IMR-90 (cell line): ENCODE data around the gene SHC2. TPM values are rescaled to one million over a fixed set of nuclear protein-coding genes. Genes with fewer than 3 reads are reported as not detected.

ENCODE experiments used
- ATAC-seq: fragments of 200-7000 bp; cut with Tn5 transposase; 2 replicates; pipeline ENCODE4 v1.9.1; 2020; ENCODE audit warnings: low read depth, mild to moderate bottlenecking, moderate library complexity
- BruUV-seq: library from RNA; stranded (reverse); fragments of 400-500 nt; replicated peaks from 2 replicates; lab custom pipeline; 2021; lab: Mats Ljungman, UMichigan
- CTCF ChIA-PET: fragments of 300-600 bp; formaldehyde crosslinking; extraction: SDS; loops from one replicate; lab custom pipeline; 2021; ENCODE audit warnings: antibody characterized with exemption; lab: Yijun Ruan, JAX
- POLR2A ChIA-PET: fragments of 300-600 bp; sonication (Branson Sonifier 250); formaldehyde crosslinking; loops from one replicate; lab custom pipeline; 2022; ENCODE audit warnings: antibody characterized with exemption; ENCODE audit not compliant: unreplicated experiment; lab: Charles Lee
- DNase-seq: peaks from one replicate; pipeline ENCODE4 v3.0.0; 2013
- H2AFZ ChIP-seq: replicated peaks from 2 replicates; pipeline ENCODE3; 2013; ENCODE audit warnings: low read length, mild to moderate bottlenecking; ENCODE audit not compliant: poor library complexity
- H2AK5ac ChIP-seq: 2 replicates; pipeline ENCODE4 v1.6.1; 2013; ENCODE audit warnings: low read depth, low read length, inconsistent platforms
- H2AK9ac ChIP-seq: replicated peaks from 2 replicates; pipeline ENCODE3; 2013; ENCODE audit warnings: mild to moderate bottlenecking, low read depth, low read length, moderate library complexity; ENCODE audit not compliant: poor library complexity
- H2BK120ac ChIP-seq: 2 replicates; pipeline ENCODE4 v1.6.1; 2013; ENCODE audit warnings: low read depth, low read length, inconsistent platforms
- H2BK15ac ChIP-seq: 3 replicates; pipeline ENCODE4 v1.6.1; 2013; ENCODE audit warnings: low read depth, low read length, inconsistent platforms
- H2BK20ac ChIP-seq: 2 replicates; pipeline ENCODE4 v1.6.1; 2013; ENCODE audit warnings: low read depth, mild to moderate bottlenecking, inconsistent platforms, low read length, moderate library complexity
- H2BK5ac ChIP-seq: 2 replicates; pipeline ENCODE4 v1.6.1; 2013; ENCODE audit warnings: mild to moderate bottlenecking, low read depth, low read length, inconsistent platforms; ENCODE audit not compliant: poor library complexity, severe bottlenecking
- H3K14ac ChIP-seq: replicated peaks from 2 replicates; pipeline ENCODE4 v1.6.1; 2013; ENCODE audit warnings: low read depth, low read length, inconsistent platforms
- H3K18ac ChIP-seq: 2 replicates; pipeline ENCODE4 v1.6.1; 2013; ENCODE audit warnings: low read depth, low read length, control low read depth
- H3K23ac ChIP-seq: 2 replicates; pipeline ENCODE4 v1.6.1; 2013; ENCODE audit warnings: low read depth, low read length, inconsistent platforms
- H3K27ac ChIP-seq: 2 replicates; pipeline ENCODE4 v1.5.1; 2013; ENCODE audit warnings: mild to moderate bottlenecking, control low read depth, low read length; ENCODE audit not compliant: insufficient read depth
- H3K27me3 ChIP-seq: 2 replicates; pipeline ENCODE4 v1.6.1; 2013; ENCODE audit warnings: low read length; ENCODE audit not compliant: control insufficient read depth, insufficient read depth
- H3K36me3 ChIP-seq: 2 replicates; pipeline ENCODE4 v1.6.1; 2013; ENCODE audit warnings: low read length, mixed read lengths; ENCODE audit not compliant: control insufficient read depth, insufficient read depth
- H3K4ac ChIP-seq: 2 replicates; pipeline ENCODE4 v1.6.1; 2013; ENCODE audit warnings: low read depth, low read length, inconsistent platforms
- H3K4me1 ChIP-seq: 2 replicates; pipeline ENCODE4 v1.6.1; 2013; ENCODE audit warnings: low read length, mixed read lengths; ENCODE audit not compliant: control insufficient read depth, insufficient read depth
- H3K4me2 ChIP-seq: 2 replicates; pipeline ENCODE4 v1.6.1; 2013; ENCODE audit warnings: low read depth, mild to moderate bottlenecking, control low read depth, low read length, moderate library complexity
- H3K4me3 ChIP-seq: 2 replicates; pipeline ENCODE4 v1.5.1; 2013; ENCODE audit warnings: low read depth, mild to moderate bottlenecking, control low read depth, low read length, moderate library complexity; ENCODE audit not compliant: insufficient read depth
- H3K56ac ChIP-seq: 2 replicates; pipeline ENCODE4 v1.6.1; 2013; ENCODE audit warnings: low read length, inconsistent platforms; ENCODE audit not compliant: insufficient read depth; ENCODE audit errors: extremely low read depth
- H3K79me1 ChIP-seq, 2 experiments: 2 replicates each; pipeline ENCODE4 v1.6.1; 2013; ENCODE audit warnings: low read length in 2 of 2, inconsistent platforms in 1 of 2, low read depth in 1 of 2
- H3K9ac ChIP-seq: 2 replicates; pipeline ENCODE4 v1.6.1; 2013; ENCODE audit warnings: low read depth, low read length, control low read depth
- H3K9me1 ChIP-seq: 2 replicates; pipeline ENCODE4 v1.6.1; 2013; ENCODE audit warnings: low read length, inconsistent platforms; ENCODE audit not compliant: insufficient read depth
- H3K9me3 ChIP-seq: 2 replicates; pipeline ENCODE4 v1.6.1; 2013; ENCODE audit warnings: low read length; ENCODE audit not compliant: control insufficient read depth, insufficient read depth
- H4K20me1 ChIP-seq: 2 replicates; pipeline ENCODE4 v1.6.1; 2013; ENCODE audit warnings: low read length, inconsistent platforms; ENCODE audit not compliant: insufficient read depth
- H4K5ac ChIP-seq: 2 replicates; pipeline ENCODE4 v1.6.1; 2013; ENCODE audit warnings: mild to moderate bottlenecking, low read depth, low read length, control low read depth
- H4K8ac ChIP-seq, 2 experiments: 2 replicates each; pipeline ENCODE4 v1.6.1; 2013; ENCODE audit warnings: low read depth in 2 of 2, low read length in 2 of 2, control low read depth in 1 of 2, inconsistent platforms in 1 of 2
- H4K91ac ChIP-seq: 2 replicates; pipeline ENCODE4 v1.6.1; 2013; ENCODE audit warnings: low read depth, low read length, inconsistent platforms; ENCODE audit not compliant: insufficient read depth
- BHLHE40 ChIP-seq: fragments of 150-350 bp; IDR thresholded peaks from 2 replicates; pipeline ENCODE4 v1.6.1; 2016; ENCODE audit warnings: mild to moderate bottlenecking, low read depth, low read length
- CEBPB ChIP-seq: IDR thresholded peaks from 2 replicates; pipeline ENCODE4 v1.6.1; 2012; ENCODE audit warnings: low read depth, low read length, improper control_type of control experiment
- CHD1 ChIP-seq: IDR thresholded peaks from 2 replicates; pipeline ENCODE4 v1.6.1; 2012; ENCODE audit warnings: low read depth, low read length, improper control_type of control experiment
- FOS ChIP-seq: fragments of 150-350 bp; IDR thresholded peaks from 2 replicates; pipeline ENCODE4 v1.6.1; 2016; ENCODE audit warnings: low read depth, low read length
- MAZ ChIP-seq: IDR thresholded peaks from 2 replicates; pipeline ENCODE4 v1.6.1; 2012; ENCODE audit warnings: low read depth, mild to moderate bottlenecking, low read length, improper control_type of control experiment, moderate library complexity, borderline replicate concordance
- MXI1 ChIP-seq: IDR thresholded peaks from 2 replicates; pipeline ENCODE4 v1.6.1; 2012; ENCODE audit warnings: low read depth, mild to moderate bottlenecking, low read length, moderate library complexity, borderline replicate concordance
- NFE2L2 ChIP-seq: fragments of 150-350 bp; IDR thresholded peaks from 2 replicates; pipeline ENCODE4 v1.6.1; 2016; ENCODE audit warnings: low read depth, mild to moderate bottlenecking, low read length
- POLR2A ChIP-seq: IDR thresholded peaks from 2 replicates; pipeline ENCODE4 v1.6.1; 2012; ENCODE audit warnings: mild to moderate bottlenecking, low read depth, low read length
- RAD21 ChIP-seq: IDR thresholded peaks from 2 replicates; pipeline ENCODE4 v1.6.1; 2012; ENCODE audit warnings: low read length, improper control_type of control experiment
- USF2 ChIP-seq: fragments of 150-350 bp; IDR thresholded peaks from 2 replicates; pipeline ENCODE4 v1.6.1; 2017; ENCODE audit warnings: mild to moderate bottlenecking, antibody characterized with exemption, low read length, low read depth
- WGBS, 2 experiments: methylation state at CpG; one replicate each; pipeline versions ENCODE4 v1.1.5 to v1.1.7; 2013; ENCODE audit warnings: missing lambda C conversion rate in 2 of 2; ENCODE audit not compliant: insufficient read length in 1 of 2; ENCODE audit errors: extremely low coverage in 2 of 2; 5-methylcytosine and 5-hydroxymethylcytosine counted together
- dilution Hi-C: fragments of 300-500 bp; cut with HindIII; formaldehyde crosslinking; loops from one replicate; pipeline ENCODE4 v1.14.3; 2018; ENCODE audit warnings: low sequenced_read_pairs; ENCODE audit not compliant: unreplicated experiment
- in situ Hi-C: fragments of 300-500 bp; cut with MboI; formaldehyde crosslinking; loops from 3 replicates; pipeline ENCODE4 v1.14.3; 2019; ENCODE audit warnings: low sequenced_read_pairs, inconsistent platforms, mixed read lengths
- intact Hi-C: fragments of 100-400 bp; cut with micrococcal nuclease; formaldehyde crosslinking; loops from 2 replicates; pipeline ENCODE4 v1.10.0; 2022
- polyA plus RNA-seq, 3 experiments: library from polyadenylated mRNA; depleted of rRNA; stranded (reverse); fragments of >200 nt; gene quantifications; 2 replicates each; pipeline ENCODE4 v1.2.3, GENCODE V29; 2012; ENCODE audit warnings: low replicate concordance in 1 of 3
- total RNA-seq: library from RNA; depleted of rRNA; stranded (reverse); fragments of >200 nt; gene quantifications from 2 replicates; pipeline ENCODE4 v1.2.3, GENCODE V29; 2012
- TF ChIP-seq, protein P1 (sequence below): fragments of 150-350 bp; IDR thresholded peaks from 2 replicates; pipeline ENCODE4 v1.6.1; 2016; ENCODE audit warnings: low read depth, mild to moderate bottlenecking, low read length, moderate library complexity, borderline replicate concordance

SHC2 gene
- total and polyA plus RNA-seq, 2 of the 4 experiments (the other 2 are of a cell fraction) = 0.68 TPM; not detected in 1

GRCh38 chr19:392375-392970 is 68.4 kb downstream of the SHC2 start:
- TF ChIP-seq CEBPB = peak; percentile 38; the same call in 1 of the 2 replicates
- TF ChIP-seq USF2 = peak; percentile 66; the same call in 1 of the 2 replicates
- TF ChIP-seq CHD1 = no peak
- no peak for TF ChIP-seq MXI1
- TF ChIP-seq FOS = no peak
- TF ChIP-seq NFE2L2 = no peak
- TF ChIP-seq, protein P1, sequence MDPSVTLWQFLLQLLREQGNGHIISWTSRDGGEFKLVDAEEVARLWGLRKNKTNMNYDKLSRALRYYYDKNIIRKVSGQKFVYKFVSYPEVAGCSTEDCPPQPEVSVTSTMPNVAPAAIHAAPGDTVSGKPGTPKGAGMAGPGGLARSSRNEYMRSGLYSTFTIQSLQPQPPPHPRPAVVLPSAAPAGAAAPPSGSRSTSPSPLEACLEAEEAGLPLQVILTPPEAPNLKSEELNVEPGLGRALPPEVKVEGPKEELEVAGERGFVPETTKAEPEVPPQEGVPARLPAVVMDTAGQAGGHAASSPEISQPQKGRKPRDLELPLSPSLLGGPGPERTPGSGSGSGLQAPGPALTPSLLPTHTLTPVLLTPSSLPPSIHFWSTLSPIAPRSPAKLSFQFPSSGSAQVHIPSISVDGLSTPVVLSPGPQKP = no peak
- TF ChIP-seq BHLHE40 = no peak
- no peak for TF ChIP-seq MAZ
- TF ChIP-seq POLR2A = no peak
- TF ChIP-seq RAD21 = no peak
- no peaks in the 10 kb centered on the region for H3K9me1 ChIP-seq
- H3K27me3 ChIP-seq = peaks cover 8% of the 10 kb centered on the region
- in situ Hi-C loops = no loop called here
- H2BK15ac ChIP-seq = no peak overlapping the region
- H2BK20ac ChIP-seq = no peak overlapping the region
- no peak overlapping the region for H3K27ac ChIP-seq
- no TSS peak for BruUV-seq
- peaks cover 7% of the 10 kb centered on the region; the same call in 1 of the 2 replicates for H3K9me3 ChIP-seq
- POLR2A ChIA-PET = no interaction called here
- H4K5ac ChIP-seq = no peak overlapping the region
- no peak overlapping the region for H4K8ac ChIP-seq
- H3K56ac ChIP-seq = no peak overlapping the region
- no peak overlapping the region for H3K9ac ChIP-seq
- H3K18ac ChIP-seq = no peak overlapping the region
- H3K36me3 ChIP-seq = no peaks in the 10 kb centered on the region
- H3K4me2 ChIP-seq = no peak overlapping the region
- no peak for ATAC-seq
- H3K4me3 ChIP-seq = no peak overlapping the region
- intact Hi-C loops = no loop called here
- H2BK5ac ChIP-seq = no peak overlapping the region
- H2AK5ac ChIP-seq = no peak overlapping the region
- H2AFZ ChIP-seq = no peak overlapping the region
- CTCF ChIA-PET = no interaction called here
- H3K23ac ChIP-seq = no peak overlapping the region
- H4K20me1 ChIP-seq = no peaks in the 10 kb centered on the region
- no peak overlapping the region for H4K91ac ChIP-seq
- no peak for DNase-seq
- no peaks in the 10 kb centered on the region for H3K4me1 ChIP-seq
- H2BK120ac ChIP-seq = no peak overlapping the region
- no peaks in the 10 kb centered on the region for H3K79me1 ChIP-seq
- H3K14ac ChIP-seq = no peak overlapping the region
- no peak overlapping the region for H2AK9ac ChIP-seq
- H3K4ac ChIP-seq = no peak overlapping the region
- WGBS, 2 experiments = 50% methylated on average over 1 of the region's 17 CpGs; no CpG with 5 or more reads in 1 of the 2 experiments
- dilution Hi-C loops = no loop called here
